GM23338 (cell line): ENCODE measurements around the gene YIPF3. TPM values are rescaled to one million over a fixed set of nuclear protein-coding genes. Genes with fewer than 3 reads are reported as not detected.

Source experiments
- ATAC-seq: fragments of 200-7000 bp; cut with Tn5 transposase; 3 replicates; pipeline ENCODE4 v1.9.1; 2020
- DNase-seq: peaks from one replicate; pipeline ENCODE4 v3.0.0-alpha.2; 2015; ENCODE audit warnings: low spot score
- H2AFZ ChIP-seq: fragments of 200-600 bp; sonication (generic); 2 replicates; pipeline ENCODE4 v1.8.0; 2016; ENCODE audit warnings: antibody characterized with exemption, mild to moderate bottlenecking, moderate library complexity
- H3F3A ChIP-seq: fragments of 200-600 bp; sonication (generic); replicated peaks from 2 replicates; pipeline ENCODE4 v1.8.0; 2017; ENCODE audit warnings: antibody characterized with exemption, mixed run types, low read depth
- H3K27ac ChIP-seq: fragments of 200-600 bp; sonication (generic); 2 replicates; pipeline ENCODE4 v1.6.1; 2016; ENCODE audit warnings: low read depth
- H3K27me3 ChIP-seq: fragments of 200-600 bp; sonication (generic); 2 replicates; pipeline ENCODE4 v1.8.0; 2016; ENCODE audit warnings: mild to moderate bottlenecking, mixed run types, moderate library complexity; ENCODE audit not compliant: insufficient read depth
- H3K36me3 ChIP-seq: fragments of 200-600 bp; sonication (generic); 2 replicates; pipeline ENCODE4 v1.8.0; 2016; ENCODE audit warnings: mild to moderate bottlenecking; ENCODE audit not compliant: insufficient read depth
- H3K4me1 ChIP-seq: fragments of 200-600 bp; sonication (generic); 2 replicates; pipeline ENCODE4 v1.8.0; 2016; ENCODE audit warnings: mild to moderate bottlenecking, moderate library complexity; ENCODE audit not compliant: insufficient read depth
- H3K4me2 ChIP-seq: fragments of 200-600 bp; sonication (generic); 2 replicates; pipeline ENCODE4 v1.7.1; 2017; ENCODE audit warnings: mixed run types
- H3K4me3 ChIP-seq: fragments of 200-600 bp; sonication (generic); 2 replicates; pipeline ENCODE4 v1.6.1; 2016; ENCODE audit warnings: mixed run types
- H3K79me2 ChIP-seq: fragments of 200-600 bp; sonication (generic); replicated peaks from 2 replicates; pipeline ENCODE4 v1.8.0; 2017; ENCODE audit warnings: mild to moderate bottlenecking; ENCODE audit not compliant: insufficient read depth
- H3K9me2 ChIP-seq: fragments of 200-600 bp; sonication (generic); 2 replicates; pipeline ENCODE4 v1.8.0; 2017; ENCODE audit not compliant: insufficient read depth
- H4K20me1 ChIP-seq: fragments of 200-600 bp; sonication (generic); replicated peaks from 2 replicates; pipeline ENCODE4 v1.8.0; 2017; ENCODE audit warnings: mild to moderate bottlenecking; ENCODE audit not compliant: insufficient read depth
- H3K27ac Mint-ChIP-seq: 2 replicates; pipeline ENCODE4 v1.8.0; 2020; ENCODE audit warnings: inconsistent platforms, mild to moderate bottlenecking, moderate library complexity, mixed read lengths
- H3K27me3 Mint-ChIP-seq: 3 replicates; pipeline ENCODE4 v1.8.0; 2022; ENCODE audit warnings: low read depth, mild to moderate bottlenecking, moderate library complexity, mixed read lengths, inconsistent platforms; ENCODE audit not compliant: insufficient read depth, poor library complexity
- H3K36me3 Mint-ChIP-seq: 3 replicates; pipeline ENCODE4 v1.8.0; 2021; ENCODE audit warnings: low read depth, mild to moderate bottlenecking, inconsistent platforms, moderate library complexity, mixed read lengths
- H3K4me1 Mint-ChIP-seq: 3 replicates; pipeline ENCODE4 v1.8.0; 2020; ENCODE audit warnings: mild to moderate bottlenecking, inconsistent platforms, mixed read lengths
- H3K4me3 Mint-ChIP-seq: 3 replicates; pipeline ENCODE4 v1.8.0; 2021; ENCODE audit warnings: moderate library complexity, mild to moderate bottlenecking, inconsistent platforms, mixed read lengths
- H3K9me3 Mint-ChIP-seq: 3 replicates; pipeline ENCODE4 v1.8.0; 2020; ENCODE audit warnings: moderate library complexity, mild to moderate bottlenecking, inconsistent platforms, mixed read lengths
- CREB1 ChIP-seq: fragments of 250-450 bp; sonication (Bioruptor Pico); IDR thresholded peaks from 2 replicates; pipeline ENCODE4 v1.5.0; 2020; ENCODE audit warnings: low read depth, mild to moderate bottlenecking, moderate library complexity
- EZH2 ChIP-seq: fragments of 200-600 bp; sonication (generic); IDR thresholded peaks from one replicate; pipeline ENCODE4 v1.8.0; 2017; ENCODE audit warnings: antibody characterized with exemption, mild to moderate bottlenecking, low read depth; ENCODE audit not compliant: unreplicated experiment
- EZH2phosphoT487 ChIP-seq: fragments of 200-600 bp; sonication (generic); IDR thresholded peaks from one replicate; pipeline ENCODE4 v1.8.1; 2018; ENCODE audit warnings: antibody characterized with exemption; ENCODE audit not compliant: unreplicated experiment
- JUNB ChIP-seq: IDR thresholded peaks from one replicate; pipeline ENCODE4 v1.6.1; 2016; ENCODE audit warnings: antibody characterized with exemption; ENCODE audit not compliant: unreplicated experiment
- NANOG ChIP-seq: IDR thresholded peaks from 2 replicates; pipeline ENCODE4 v1.6.1; 2016; ENCODE audit warnings: antibody characterized with exemption, borderline replicate concordance
- POLR2AphosphoS5 ChIP-seq: IDR thresholded peaks from 2 replicates; pipeline ENCODE4 v1.6.1; 2016; ENCODE audit warnings: antibody characterized with exemption, low read depth
- STAT1 ChIP-seq: IDR thresholded peaks from one replicate; pipeline ENCODE4 v1.6.1; 2016; ENCODE audit warnings: antibody characterized with exemption; ENCODE audit not compliant: unreplicated experiment
- ZNF114 ChIP-seq: fragments of 250-450 bp; sonication (Bioruptor Pico); IDR thresholded peaks from 2 replicates; pipeline ENCODE4 v1.5.0; 2020; ENCODE audit warnings: mild to moderate bottlenecking, moderate library complexity
- ZNF331 ChIP-seq: fragments of 250-450 bp; sonication (Bioruptor Pico); IDR thresholded peaks from 2 replicates; pipeline ENCODE4 v1.5.0; 2020; ENCODE audit warnings: low read depth, mild to moderate bottlenecking, moderate library complexity
- polyA plus RNA-seq: library from polyadenylated mRNA; unstranded; fragments of >200 nt; fragmentation: Nextera tagmentation; extraction: Ambion mirVana; gene quantifications from 2 replicates; pipeline ENCODE4 v1.2.1, GENCODE V29; 2016
- total RNA-seq: library from RNA; depleted of rRNA; stranded (reverse); fragments of >200 nt; shearing (Covaris generic); gene quantifications from 2 replicates; pipeline ENCODE4 v1.2.3, GENCODE V29; 2014
- TF ChIP-seq, protein P1 (sequence below): fragments of 250-450 bp; sonication (Bioruptor Pico); IDR thresholded peaks from 2 replicates; pipeline ENCODE4 v1.5.0; 2020; ENCODE audit warnings: mild to moderate bottlenecking, moderate library complexity
- TF ChIP-seq, protein P2 (sequence below), 2 experiments: fragments of 200-600 bp in 1 of 2; sonication (generic) in 1 of 2; conservative IDR thresholded peaks; 2 replicates each; pipeline versions ENCODE4 v1.5.1 to v1.6.1; 2016 to 2017; ENCODE audit warnings: antibody characterized with exemption in 2 of 2, low read depth in 2 of 2, mild to moderate bottlenecking in 2 of 2, moderate library complexity in 1 of 2
- TF ChIP-seq, protein P3 (sequence below): IDR thresholded peaks from one replicate; pipeline ENCODE4 v1.6.1; 2018; ENCODE audit warnings: antibody characterized with exemption; ENCODE audit not compliant: unreplicated experiment
- TF ChIP-seq, protein P4 (sequence below): IDR thresholded peaks from 2 replicates; pipeline ENCODE4 v1.6.1; 2016; ENCODE audit warnings: antibody characterized with exemption

Gene YIPF3
- total and polyA plus RNA-seq, 2 experiments from 2014 or later, result 64.4 to 94.3 TPM

- no peaks in the 10 kb centered on the region for H3K9me2 ChIP-seq
- H3K79me2 ChIP-seq, result no peaks in the 10 kb centered on the region
- no peaks in the 10 kb centered on the region for H3K27me3 ChIP-seq
- H3K4me1 Mint-ChIP-seq, result peaks cover 5% of the 10 kb centered on the region
- no peaks in the 10 kb centered on the region for H3F3A ChIP-seq
- H3K4me3 Mint-ChIP-seq, result no peak overlapping the region; the same call in 2 of the 3 replicates
- DNase-seq, result peak; percentile 20
- H3K4me3 ChIP-seq, result no peak overlapping the region
- H3K27ac ChIP-seq, result no peak overlapping the region
- peak overlapping the region; percentile 97 for H2AFZ ChIP-seq
- no peaks in the 10 kb centered on the region for H3K9me3 Mint-ChIP-seq
- H3K4me1 ChIP-seq, result no peaks in the 10 kb centered on the region
- TF ChIP-seq ZNF114 (CRISPR knock-in tag) (no peak), NANOG (no peak), EZH2 (no peak), POLR2AphosphoS5 (no peak), CREB1 (CRISPR knock-in tag) (no peak), ZNF331 (CRISPR knock-in tag) (no peak), JUNB (no peak), STAT1 (no peak), EZH2phosphoT487 (no peak)
- TF ChIP-seq, protein P1, sequence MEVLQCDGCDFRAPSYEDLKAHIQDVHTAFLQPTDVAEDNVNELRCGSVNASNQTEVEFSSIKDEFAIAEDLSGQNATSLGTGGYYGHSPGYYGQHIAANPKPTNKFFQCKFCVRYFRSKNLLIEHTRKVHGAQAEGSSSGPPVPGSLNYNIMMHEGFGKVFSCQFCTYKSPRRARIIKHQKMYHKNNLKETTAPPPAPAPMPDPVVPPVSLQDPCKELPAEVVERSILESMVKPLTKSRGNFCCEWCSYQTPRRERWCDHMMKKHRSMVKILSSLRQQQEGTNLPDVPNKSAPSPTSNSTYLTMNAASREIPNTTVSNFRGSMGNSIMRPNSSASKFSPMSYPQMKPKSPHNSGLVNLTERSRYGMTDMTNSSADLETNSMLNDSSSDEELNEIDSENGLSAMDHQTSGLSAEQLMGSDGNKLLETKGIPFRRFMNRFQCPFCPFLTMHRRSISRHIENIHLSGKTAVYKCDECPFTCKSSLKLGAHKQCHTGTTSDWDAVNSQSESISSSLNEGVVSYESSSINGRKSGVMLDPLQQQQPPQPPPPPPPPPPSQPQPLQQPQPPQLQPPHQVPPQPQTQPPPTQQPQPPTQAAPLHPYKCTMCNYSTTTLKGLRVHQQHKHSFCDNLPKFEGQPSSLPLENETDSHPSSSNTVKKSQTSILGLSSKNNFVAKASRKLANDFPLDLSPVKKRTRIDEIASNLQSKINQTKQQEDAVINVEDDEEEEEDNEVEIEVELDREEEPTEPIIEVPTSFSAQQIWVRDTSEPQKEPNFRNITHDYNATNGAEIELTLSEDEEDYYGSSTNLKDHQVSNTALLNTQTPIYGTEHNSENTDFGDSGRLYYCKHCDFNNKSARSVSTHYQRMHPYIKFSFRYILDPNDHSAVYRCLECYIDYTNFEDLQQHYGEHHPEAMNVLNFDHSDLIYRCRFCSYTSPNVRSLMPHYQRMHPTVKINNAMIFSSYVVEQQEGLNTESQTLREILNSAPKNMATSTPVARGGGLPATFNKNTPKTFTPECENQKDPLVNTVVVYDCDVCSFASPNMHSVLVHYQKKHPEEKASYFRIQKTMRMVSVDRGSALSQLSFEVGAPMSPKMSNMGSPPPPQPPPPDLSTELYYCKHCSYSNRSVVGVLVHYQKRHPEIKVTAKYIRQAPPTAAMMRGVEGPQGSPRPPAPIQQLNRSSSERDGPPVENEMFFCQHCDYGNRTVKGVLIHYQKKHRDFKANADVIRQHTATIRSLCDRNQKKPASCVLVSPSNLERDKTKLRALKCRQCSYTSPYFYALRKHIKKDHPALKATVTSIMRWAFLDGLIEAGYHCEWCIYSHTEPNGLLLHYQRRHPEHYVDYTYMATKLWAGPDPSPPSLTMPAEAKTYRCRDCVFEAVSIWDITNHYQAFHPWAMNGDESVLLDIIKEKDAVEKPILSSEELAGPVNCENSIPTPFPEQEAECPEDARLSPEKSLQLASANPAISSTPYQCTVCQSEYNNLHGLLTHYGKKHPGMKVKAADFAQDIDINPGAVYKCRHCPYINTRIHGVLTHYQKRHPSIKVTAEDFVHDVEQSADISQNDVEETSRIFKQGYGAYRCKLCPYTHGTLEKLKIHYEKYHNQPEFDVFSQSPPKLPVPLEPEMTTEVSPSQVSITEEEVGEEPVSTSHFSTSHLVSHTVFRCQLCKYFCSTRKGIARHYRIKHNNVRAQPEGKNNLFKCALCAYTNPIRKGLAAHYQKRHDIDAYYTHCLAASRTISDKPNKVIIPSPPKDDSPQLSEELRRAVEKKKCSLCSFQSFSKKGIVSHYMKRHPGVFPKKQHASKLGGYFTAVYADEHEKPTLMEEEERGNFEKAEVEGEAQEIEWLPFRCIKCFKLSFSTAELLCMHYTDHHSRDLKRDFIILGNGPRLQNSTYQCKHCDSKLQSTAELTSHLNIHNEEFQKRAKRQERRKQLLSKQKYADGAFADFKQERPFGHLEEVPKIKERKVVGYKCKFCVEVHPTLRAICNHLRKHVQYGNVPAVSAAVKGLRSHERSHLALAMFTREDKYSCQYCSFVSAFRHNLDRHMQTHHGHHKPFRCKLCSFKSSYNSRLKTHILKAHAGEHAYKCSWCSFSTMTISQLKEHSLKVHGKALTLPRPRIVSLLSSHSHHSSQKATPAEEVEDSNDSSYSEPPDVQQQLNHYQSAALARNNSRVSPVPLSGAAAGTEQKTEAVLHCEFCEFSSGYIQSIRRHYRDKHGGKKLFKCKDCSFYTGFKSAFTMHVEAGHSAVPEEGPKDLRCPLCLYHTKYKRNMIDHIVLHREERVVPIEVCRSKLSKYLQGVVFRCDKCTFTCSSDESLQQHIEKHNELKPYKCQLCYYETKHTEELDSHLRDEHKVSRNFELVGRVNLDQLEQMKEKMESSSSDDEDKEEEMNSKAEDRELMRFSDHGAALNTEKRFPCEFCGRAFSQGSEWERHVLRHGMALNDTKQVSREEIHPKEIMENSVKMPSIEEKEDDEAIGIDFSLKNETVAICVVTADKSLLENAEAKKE (CRISPR knock-in tag), result no peak
- TF ChIP-seq, protein P2, sequence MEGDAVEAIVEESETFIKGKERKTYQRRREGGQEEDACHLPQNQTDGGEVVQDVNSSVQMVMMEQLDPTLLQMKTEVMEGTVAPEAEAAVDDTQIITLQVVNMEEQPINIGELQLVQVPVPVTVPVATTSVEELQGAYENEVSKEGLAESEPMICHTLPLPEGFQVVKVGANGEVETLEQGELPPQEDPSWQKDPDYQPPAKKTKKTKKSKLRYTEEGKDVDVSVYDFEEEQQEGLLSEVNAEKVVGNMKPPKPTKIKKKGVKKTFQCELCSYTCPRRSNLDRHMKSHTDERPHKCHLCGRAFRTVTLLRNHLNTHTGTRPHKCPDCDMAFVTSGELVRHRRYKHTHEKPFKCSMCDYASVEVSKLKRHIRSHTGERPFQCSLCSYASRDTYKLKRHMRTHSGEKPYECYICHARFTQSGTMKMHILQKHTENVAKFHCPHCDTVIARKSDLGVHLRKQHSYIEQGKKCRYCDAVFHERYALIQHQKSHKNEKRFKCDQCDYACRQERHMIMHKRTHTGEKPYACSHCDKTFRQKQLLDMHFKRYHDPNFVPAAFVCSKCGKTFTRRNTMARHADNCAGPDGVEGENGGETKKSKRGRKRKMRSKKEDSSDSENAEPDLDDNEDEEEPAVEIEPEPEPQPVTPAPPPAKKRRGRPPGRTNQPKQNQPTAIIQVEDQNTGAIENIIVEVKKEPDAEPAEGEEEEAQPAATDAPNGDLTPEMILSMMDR (conservative IDR thresholded peaks at IDR 0.05; ENCODE audit: low read depth in 2 of 2), result no peak
- TF ChIP-seq, protein P3, sequence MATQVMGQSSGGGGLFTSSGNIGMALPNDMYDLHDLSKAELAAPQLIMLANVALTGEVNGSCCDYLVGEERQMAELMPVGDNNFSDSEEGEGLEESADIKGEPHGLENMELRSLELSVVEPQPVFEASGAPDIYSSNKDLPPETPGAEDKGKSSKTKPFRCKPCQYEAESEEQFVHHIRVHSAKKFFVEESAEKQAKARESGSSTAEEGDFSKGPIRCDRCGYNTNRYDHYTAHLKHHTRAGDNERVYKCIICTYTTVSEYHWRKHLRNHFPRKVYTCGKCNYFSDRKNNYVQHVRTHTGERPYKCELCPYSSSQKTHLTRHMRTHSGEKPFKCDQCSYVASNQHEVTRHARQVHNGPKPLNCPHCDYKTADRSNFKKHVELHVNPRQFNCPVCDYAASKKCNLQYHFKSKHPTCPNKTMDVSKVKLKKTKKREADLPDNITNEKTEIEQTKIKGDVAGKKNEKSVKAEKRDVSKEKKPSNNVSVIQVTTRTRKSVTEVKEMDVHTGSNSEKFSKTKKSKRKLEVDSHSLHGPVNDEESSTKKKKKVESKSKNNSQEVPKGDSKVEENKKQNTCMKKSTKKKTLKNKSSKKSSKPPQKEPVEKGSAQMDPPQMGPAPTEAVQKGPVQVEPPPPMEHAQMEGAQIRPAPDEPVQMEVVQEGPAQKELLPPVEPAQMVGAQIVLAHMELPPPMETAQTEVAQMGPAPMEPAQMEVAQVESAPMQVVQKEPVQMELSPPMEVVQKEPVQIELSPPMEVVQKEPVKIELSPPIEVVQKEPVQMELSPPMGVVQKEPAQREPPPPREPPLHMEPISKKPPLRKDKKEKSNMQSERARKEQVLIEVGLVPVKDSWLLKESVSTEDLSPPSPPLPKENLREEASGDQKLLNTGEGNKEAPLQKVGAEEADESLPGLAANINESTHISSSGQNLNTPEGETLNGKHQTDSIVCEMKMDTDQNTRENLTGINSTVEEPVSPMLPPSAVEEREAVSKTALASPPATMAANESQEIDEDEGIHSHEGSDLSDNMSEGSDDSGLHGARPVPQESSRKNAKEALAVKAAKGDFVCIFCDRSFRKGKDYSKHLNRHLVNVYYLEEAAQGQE, result no peak
- TF ChIP-seq, protein P4, sequence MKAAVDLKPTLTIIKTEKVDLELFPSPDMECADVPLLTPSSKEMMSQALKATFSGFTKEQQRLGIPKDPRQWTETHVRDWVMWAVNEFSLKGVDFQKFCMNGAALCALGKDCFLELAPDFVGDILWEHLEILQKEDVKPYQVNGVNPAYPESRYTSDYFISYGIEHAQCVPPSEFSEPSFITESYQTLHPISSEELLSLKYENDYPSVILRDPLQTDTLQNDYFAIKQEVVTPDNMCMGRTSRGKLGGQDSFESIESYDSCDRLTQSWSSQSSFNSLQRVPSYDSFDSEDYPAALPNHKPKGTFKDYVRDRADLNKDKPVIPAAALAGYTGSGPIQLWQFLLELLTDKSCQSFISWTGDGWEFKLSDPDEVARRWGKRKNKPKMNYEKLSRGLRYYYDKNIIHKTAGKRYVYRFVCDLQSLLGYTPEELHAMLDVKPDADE, result no peak
- no peaks in the 10 kb centered on the region for H4K20me1 ChIP-seq
- H3K4me2 ChIP-seq, result peak overlapping the region; percentile 43
- H3K36me3 ChIP-seq, result no peaks in the 10 kb centered on the region
- peak; percentile 83 for ATAC-seq
- H3K27ac Mint-ChIP-seq, result no peak overlapping the region
- peaks cover 4% of the 10 kb centered on the region for H3K27me3 Mint-ChIP-seq
- H3K36me3 Mint-ChIP-seq, result no peaks in the 10 kb centered on the region
These were observed 47.7 kb downstream of the YIPF3 start for GRCh38 chr6:43468748-43469681.
